Measurements from ENCODE around the gene ENTREP3.
A peak's percentile ranks its signal among the peaks of the same experiment; 100 is the strongest.

ENTREP3 gene

DNA sequence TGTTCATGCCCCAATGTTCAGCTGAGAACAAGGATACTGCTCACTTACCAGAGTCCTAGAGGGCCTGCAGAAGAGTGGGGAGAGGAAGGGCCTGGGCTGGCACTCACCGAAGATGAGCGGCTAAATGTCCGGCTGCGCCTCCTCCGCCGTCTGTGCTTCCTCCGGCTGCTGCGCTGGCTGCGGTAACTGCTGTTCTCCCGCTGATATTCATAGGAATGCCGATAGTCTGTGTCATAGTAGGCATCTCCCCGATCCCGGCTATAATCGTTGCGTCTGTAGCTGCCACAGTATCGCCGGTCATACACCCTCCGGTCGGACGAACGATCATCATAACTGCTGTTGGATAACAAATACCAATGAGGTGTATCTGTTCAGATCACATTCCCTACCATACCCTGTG is 14.1 kb upstream of the ENTREP3 start:
- FAIRE-seq, result no peak
- TF ChIP-seq POLR2A (IDR thresholded peaks at IDR 0.05; ENCODE audit: low read depth, low read length), result no peak
- no peak for DNase-seq (ENCODE audit: insufficient read length, low spot score)

DNA sequence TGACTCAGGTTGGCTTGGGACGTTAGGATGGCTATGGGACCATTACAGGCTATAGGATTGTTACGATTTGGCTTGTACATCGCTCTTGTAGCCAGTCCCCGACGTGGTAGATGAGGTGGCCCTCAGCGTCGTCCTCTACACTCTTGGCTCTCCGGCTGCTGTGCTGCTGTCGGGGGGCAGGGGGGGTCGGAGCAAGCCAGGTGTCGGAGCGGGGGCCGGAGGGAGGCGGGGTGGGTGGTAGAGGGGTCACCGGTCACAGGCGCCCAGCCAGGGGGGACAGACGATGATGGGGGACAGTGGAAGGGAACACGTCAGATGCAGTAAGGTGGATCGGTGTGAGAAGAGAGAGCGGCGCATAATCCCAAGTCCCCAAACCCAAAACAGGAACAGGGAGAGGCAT is 13.3 kb upstream of the ENTREP3 start:
- no peak for DNase-seq (ENCODE audit: insufficient read length, low spot score)
- FAIRE-seq, result no peak
- no peak for TF ChIP-seq POLR2A (IDR thresholded peaks at IDR 0.05; ENCODE audit: low read depth, low read length)

DNA sequence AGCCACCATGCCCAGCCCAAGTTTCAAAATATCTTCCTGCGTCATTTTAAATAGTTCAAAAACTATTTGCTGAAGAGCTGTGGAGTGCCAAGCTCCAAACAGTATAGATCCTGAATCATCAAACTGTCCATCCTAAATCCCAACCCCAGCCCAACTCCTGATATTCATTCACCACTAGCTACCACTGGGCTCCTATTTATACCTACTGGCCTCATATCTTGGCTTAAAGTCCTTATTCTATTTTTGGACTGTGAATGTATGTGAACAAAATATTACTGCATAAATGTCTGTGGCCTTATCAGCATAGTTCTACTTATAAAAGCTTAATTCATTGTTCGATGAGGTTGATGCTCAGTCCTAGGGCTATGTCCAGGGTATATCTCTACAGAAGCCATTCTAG is 12.1 kb upstream of the ENTREP3 start:
- no peak for FAIRE-seq
- no peak for DNase-seq (ENCODE audit: insufficient read length, low spot score)
- no peak for TF ChIP-seq POLR2A (IDR thresholded peaks at IDR 0.05; ENCODE audit: low read depth, low read length)

DNA sequence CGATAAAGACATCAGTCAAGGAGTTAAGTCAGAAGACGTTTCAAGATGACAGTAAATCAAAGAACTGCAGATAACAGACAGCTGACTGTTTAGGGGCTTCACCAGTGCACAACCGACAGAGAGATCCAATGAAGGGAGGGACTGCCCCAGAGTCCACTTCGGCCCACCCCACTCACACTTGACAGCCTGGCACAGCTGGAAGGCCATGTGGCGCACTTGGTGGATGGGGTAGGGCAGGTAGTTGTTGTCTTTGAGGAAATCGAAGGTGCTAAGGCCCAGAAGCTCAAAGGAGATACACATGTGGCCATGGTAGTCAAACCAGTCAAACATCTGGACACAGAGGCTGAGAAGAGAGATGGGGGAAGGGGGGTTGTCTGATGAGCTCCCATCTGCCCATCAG is 11.3 kb upstream of the ENTREP3 start:
- DNase-seq (ENCODE audit: insufficient read length, low spot score) (no peak), FAIRE-seq (no peak)
- no peak for TF ChIP-seq POLR2A (IDR thresholded peaks at IDR 0.05; ENCODE audit: low read depth, low read length)

DNA sequence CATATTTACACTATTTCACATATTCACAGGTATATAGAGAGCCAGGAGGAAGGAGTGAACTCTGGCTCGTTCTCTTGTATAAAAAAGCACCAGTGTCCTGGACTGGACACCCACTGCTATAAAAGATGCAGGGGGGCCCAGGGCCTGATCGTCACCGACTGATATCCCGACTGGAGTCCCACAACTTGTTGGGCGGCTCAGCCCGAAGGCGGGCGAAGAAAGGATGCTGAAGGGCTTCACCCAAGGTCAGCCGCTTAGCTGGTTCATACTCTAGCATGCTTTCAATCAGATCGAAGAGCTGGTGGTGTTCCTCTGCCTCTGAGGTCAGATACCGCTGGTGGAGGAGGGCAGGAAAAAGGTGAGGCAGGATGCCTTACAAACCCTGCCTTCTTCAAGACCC is 7.8 kb upstream of the ENTREP3 start:
- FAIRE-seq (no peak), DNase-seq (ENCODE audit: insufficient read length, low spot score) (no peak)
- TF ChIP-seq POLR2A (IDR thresholded peaks at IDR 0.05; ENCODE audit: low read depth, low read length), result no peak

DNA sequence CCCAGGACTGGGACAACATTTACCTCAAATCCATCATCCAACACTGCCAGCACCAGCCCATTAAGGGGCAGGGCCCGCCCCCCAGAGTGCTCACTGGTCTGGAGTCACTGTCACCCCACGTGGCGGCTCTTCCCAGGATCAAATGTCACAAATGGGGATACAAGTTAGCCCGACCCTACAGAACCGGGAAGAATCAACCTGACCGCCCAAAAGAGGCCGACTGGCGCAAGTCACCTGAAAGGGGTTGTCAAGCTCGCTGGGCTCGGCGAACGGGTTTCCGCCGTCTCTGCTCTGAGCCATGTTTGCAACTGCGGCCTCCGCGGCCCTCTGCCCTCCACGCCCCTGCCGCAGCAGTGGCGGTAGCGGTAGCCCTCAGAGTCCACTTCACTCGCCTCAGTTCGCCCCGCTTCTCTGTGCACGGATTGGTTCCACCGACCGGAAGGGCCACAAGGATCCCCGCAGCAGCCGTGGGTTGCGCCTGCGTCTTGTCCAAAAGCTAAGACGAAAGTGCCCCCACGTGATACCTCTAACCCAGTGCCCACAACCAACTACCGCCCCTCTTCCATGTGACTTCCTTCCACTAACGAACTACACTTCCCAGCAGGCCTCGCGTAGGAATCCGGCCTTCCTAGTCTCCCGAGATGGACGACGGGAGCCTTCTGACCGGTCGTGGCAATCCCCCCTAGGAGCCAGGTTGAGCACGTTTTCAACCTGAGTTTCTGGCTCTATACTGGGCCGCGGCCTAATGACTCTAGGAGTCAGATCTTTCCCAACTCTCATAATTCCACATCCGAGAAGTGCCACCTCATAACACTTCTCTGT is 6.8 kb upstream of the ENTREP3 start, which contains the start of gene SCAMP3:
Gene SCAMP3 (minus strand): TSS at position 509 of the 822 bp plus-strand sequence. CDS start 209 bp downstream, at position 300.
- peak; percentile 82 for TF ChIP-seq POLR2A (IDR thresholded peaks at IDR 0.05; ENCODE audit: low read depth, low read length)
- DNase-seq (ENCODE audit: insufficient read length, low spot score) (peak; percentile 97), FAIRE-seq (peak; percentile 68)

DNA sequence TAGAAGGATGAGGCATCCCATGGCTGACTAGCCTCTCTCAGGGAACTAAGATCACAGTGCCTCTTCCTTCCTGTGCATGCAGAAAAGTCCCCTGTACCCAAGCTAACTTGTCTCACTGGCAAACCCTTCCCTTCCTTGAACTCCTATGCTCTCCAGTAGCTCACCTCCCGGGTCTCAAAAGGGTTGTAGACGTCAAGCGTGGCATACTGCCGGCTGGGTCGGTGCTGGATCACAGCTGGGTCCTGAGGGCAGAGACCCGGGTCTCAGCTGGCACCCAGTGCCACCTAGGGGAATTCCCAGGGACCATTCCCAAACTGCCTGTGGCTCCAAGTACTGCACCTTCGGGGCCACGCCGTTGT is 6.2 kb upstream of the ENTREP3 start:
- FAIRE-seq, result no peak
- no peak for DNase-seq (ENCODE audit: insufficient read length, low spot score)
- TF ChIP-seq POLR2A (IDR thresholded peaks at IDR 0.05; ENCODE audit: low read depth, low read length), result no peak

DNA sequence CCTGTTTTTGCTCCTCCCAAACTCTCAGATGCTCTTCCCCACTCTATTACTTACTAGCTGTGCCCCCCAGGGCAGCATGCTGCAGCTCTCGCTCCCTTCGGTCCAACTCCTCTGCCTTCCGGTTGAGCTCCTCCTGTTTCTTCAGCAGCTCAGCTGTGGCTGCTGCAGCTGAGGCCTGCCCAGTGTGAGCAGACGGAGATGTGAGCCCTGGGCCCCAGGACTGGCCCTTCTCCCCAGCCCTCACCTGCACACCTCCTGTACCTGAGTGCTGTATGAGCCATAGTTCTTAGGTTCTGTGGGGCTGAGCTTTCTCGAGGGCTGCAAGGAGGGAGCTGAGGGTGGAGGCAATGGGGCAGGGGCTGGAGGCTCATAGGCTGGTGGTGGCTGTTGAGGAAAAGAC is 5.0 kb upstream of the ENTREP3 start:
- FAIRE-seq, result no peak
- DNase-seq (ENCODE audit: insufficient read length, low spot score), result no peak

DNA sequence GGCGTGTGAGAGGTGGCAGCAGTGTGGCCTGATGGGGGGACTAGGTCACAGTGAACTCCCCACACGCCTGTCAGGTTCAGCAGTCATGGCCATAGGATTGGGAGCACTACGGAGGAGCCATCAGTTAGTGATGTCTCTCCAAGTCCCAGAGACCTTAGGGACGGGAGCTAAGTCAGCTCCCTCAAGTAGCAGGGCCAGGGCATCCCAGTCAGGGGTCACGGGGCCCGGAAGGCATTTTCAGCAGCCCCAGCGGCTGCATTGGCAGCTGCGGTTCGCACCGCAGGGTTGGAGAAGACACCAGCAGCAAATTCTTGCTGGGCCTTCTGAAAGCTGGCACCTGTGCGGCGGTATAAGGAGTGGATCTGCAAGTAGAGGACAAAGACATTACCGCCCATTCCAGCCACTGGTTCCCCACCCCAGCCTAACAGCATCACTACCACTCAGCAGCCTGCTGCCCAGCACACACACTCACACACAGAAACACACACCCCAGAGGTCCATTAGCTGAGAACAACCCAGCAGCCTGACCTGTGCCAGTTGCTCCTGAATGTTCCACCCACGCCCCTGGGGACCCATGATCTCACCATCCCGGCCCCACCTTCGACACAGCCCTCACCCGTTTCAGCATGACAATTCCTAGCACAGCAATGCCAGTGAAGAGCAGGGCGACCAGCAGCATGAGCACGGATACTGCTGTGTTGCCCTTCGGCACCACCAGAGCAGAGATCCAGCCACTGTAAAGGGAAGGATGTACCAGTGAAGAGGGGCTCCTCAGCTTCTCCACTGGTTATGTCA is 972 bp upstream of the ENTREP3 start:
- FAIRE-seq (no peak), DNase-seq (ENCODE audit: insufficient read length, low spot score) (no peak)
- TF ChIP-seq POLR2A (IDR thresholded peaks at IDR 0.05; ENCODE audit: low read depth, low read length), result no peak

More for the DNA sequence above, 5.0 kb upstream of the ENTREP3 start:
- no peak for TF ChIP-seq POLR2A (IDR thresholded peaks at IDR 0.05; ENCODE audit: low read depth, low read length)

DNA sequence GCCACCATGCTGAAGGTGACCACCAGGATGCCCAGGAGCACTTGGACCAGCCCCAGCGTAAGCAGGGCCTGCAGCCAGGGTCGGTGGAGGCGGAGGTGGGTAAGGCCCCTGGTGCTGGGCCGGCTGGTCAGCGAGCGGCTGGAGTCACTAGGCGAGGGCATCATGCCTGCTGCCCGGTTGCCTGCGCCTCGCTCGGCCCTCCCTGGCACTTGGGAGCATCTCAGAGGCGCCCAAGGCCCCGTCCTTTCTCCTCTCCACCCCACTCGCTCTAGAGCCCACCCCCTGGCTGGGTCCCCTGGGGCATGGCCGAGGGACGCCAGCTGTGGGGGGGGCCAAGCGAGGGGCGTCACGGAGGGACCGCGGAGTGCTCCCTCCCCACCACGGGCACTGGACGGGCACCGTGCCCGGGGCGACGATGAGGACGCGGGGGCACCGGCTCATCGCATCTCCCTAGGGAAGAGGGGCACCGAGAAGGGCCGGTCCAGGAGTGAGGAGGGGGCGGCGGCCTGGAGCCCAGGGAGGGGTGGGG is 505 bp downstream of the ENTREP3 start:
- TF ChIP-seq POLR2A (IDR thresholded peaks at IDR 0.05; ENCODE audit: low read depth, low read length), result no peak
- DNase-seq (ENCODE audit: insufficient read length, low spot score) (peak; percentile 42), FAIRE-seq (no peak)

DNA sequence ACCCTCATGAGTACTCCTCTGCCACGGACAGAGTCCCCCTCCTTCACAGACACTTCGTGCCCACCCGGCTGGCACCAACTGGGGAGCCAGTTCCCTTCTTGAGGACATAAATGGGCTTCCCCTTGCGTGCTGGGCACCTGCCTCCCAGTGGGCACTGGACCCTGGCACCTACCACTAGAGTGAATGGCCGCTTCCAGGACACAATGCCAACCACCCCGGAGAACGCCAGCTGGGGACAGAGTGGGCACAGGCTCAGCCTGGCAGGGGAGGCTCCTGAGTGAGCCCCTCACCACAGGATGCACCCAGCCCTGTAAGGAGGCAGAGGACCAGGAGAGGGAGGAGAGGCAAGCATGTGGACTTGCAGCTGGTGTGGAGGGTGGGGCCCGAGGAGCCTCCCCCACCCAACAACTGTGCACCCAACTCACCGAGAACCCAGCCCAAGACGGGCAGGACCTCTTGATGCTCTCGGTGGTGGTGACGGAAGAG is 1.0 kb downstream of the ENTREP3 start:
- TF ChIP-seq POLR2A (IDR thresholded peaks at IDR 0.05; ENCODE audit: low read depth, low read length), result no peak; the same call in 1 of the 2 replicates
- FAIRE-seq, result no peak

DNA sequence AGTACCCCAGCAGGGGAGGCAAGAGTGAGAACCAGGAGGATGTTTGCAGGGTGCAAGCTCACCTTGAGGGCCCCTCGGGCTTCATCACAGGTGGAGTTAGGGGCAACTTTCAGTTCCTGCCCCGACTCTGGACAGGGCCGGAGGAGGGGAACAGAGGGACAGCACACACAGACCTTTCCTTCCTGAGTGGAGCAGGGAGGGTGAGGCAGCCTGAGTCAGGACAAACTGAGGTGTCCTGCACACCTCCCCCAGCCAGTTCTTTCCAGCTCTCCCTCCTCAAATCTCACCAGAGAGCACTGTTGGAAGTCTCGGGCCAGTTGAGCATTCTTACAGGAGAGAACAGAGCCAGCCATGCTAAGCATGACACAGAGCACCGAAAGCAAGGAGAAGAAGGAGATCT is 1.5 kb downstream of the ENTREP3 start:
- no peak; the same call in 1 of the 2 replicates for TF ChIP-seq POLR2A (IDR thresholded peaks at IDR 0.05; ENCODE audit: low read depth, low read length)
- DNase-seq (ENCODE audit: insufficient read length, low spot score), result no peak
- no peak for FAIRE-seq

More for the DNA sequence above, 1.0 kb downstream of the ENTREP3 start:
- DNase-seq (ENCODE audit: insufficient read length, low spot score), result peak; percentile 40

DNA sequence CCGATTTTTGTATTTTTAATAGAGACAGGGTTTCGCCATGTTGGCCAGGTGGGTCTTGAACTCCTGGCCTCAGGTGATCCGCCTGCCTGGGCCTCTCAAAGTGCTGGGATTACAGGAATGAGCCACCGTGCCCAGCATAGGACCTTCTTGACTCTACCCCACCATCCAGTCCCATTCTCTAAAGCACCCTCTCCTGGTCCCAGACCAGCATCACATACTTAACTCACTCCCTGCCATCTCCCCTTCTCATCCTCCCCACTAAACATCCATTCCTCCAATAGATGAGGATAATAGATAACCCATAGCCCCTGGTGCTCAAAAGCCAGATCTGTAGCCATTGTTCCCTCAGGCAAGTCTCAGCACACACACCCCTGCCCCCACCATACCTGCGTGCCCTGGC is 2.1 kb downstream of the ENTREP3 start:
- no peak for DNase-seq (ENCODE audit: insufficient read length, low spot score)
- no peak for FAIRE-seq
- no peak for TF ChIP-seq POLR2A (IDR thresholded peaks at IDR 0.05; ENCODE audit: low read depth, low read length)

DNA sequence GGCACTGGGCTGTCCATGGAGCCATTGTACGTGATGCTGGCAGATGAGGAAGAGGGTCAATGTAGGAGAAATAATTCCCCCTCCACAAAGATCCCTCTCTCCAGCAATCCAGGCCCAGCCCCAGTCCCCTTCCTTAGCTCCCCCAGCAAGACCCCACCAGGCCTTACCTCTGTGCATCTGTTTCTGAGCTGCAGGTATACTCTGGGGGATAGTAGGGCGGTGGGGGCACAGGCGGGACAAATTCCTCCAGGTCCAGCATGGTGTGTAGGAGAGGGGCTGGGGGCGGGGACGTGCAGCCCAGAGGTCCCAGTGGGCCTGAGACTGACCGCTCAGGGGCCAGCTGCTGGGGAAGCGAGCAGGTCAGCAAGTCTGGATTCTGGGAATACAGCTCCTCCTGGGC is 3.7 kb downstream of the ENTREP3 start:
- TF ChIP-seq POLR2A (IDR thresholded peaks at IDR 0.05; ENCODE audit: low read depth, low read length), result no peak
- FAIRE-seq, result no peak
- DNase-seq (ENCODE audit: insufficient read length, low spot score), result no peak

Data from H54 (cell line).